ENCODE results near the gene NPBWR2.

The NPBWR2 gene

DNA sequence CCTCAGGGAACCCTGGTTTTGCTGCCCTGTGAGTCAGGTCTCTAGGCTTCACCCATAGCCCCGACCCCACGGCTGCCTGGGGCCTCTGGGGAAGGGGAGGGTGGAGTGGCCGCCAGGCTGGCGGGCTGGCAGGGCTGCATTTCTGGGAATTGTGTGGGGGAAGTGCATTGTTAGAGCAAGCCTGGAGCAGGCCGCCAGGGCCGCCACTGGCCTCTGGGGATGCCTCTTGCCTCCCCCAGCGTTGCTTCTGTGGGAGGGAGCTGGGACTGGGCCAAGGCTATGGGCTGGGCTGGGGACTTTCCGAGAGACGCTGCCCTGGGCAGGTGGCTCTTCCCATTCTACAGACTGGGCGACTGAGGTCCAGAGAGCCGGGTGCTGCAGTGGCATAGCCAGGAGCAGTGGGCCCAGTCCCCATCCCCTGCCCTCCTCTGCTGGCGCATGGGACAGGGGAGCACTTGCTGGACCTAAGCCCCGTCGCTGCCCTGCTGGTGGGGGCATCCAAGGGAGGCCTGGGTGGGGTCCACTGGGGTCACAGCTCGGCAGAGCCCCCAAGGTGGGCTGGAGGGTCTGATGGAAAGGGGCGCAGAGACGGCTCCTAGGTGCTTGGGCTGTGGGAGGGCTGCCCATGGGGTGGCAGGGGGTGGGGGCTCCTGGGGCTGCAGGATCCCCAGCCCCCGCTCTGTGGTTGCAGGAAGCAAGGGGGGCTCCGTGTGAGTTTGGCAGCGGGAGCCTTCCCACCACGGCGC is 51.3 kb downstream of the NPBWR2 start:
- peaks cover 65% of the 10 kb centered on the region for H3K27me3 ChIP-seq (replicated peaks; ENCODE audit: insufficient read depth, low read length)
- no peak overlapping the region for H2AFZ ChIP-seq (ENCODE audit: low read length)
- H3K9me3 ChIP-seq (replicated peaks; ENCODE audit: insufficient read depth, low read length): no peaks in the 10 kb centered on the region
- TF ChIP-seq, protein P1, sequence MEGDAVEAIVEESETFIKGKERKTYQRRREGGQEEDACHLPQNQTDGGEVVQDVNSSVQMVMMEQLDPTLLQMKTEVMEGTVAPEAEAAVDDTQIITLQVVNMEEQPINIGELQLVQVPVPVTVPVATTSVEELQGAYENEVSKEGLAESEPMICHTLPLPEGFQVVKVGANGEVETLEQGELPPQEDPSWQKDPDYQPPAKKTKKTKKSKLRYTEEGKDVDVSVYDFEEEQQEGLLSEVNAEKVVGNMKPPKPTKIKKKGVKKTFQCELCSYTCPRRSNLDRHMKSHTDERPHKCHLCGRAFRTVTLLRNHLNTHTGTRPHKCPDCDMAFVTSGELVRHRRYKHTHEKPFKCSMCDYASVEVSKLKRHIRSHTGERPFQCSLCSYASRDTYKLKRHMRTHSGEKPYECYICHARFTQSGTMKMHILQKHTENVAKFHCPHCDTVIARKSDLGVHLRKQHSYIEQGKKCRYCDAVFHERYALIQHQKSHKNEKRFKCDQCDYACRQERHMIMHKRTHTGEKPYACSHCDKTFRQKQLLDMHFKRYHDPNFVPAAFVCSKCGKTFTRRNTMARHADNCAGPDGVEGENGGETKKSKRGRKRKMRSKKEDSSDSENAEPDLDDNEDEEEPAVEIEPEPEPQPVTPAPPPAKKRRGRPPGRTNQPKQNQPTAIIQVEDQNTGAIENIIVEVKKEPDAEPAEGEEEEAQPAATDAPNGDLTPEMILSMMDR (IDR thresholded peaks at IDR 0.05; ENCODE audit: low read length): no peak
- TF ChIP-seq EZH2 (optimal IDR thresholded peaks at IDR 0.05; ENCODE audit: low read depth, low read length): no peak
- TF ChIP-seq EZH2phosphoT487 (IDR thresholded peaks at IDR 0.05; ENCODE audit: low read length): no peak
- no peak overlapping the region for H3K4me3 ChIP-seq (ENCODE audit: low read length)
- H3K9me2 ChIP-seq (replicated peaks; ENCODE audit: insufficient read depth, low read length): no peaks in the 10 kb centered on the region
- H3K9ac ChIP-seq (ENCODE audit: low read length): no peak overlapping the region
- H3K4me2 ChIP-seq (ENCODE audit: low read depth, low read length): no peak overlapping the region
- DNase-seq: no peak
- H3K36me3 ChIP-seq (replicated peaks; ENCODE audit: insufficient read depth, low read length): no peaks in the 10 kb centered on the region
- no peaks in the 10 kb centered on the region for H4K20me1 ChIP-seq (ENCODE audit: insufficient read depth, low read length)
- no peaks in the 10 kb centered on the region for H3K4me1 ChIP-seq (ENCODE audit: low read length)
- no peaks in the 10 kb centered on the region for H3F3A ChIP-seq (ENCODE audit: insufficient read depth, low read length)
- H3K79me2 ChIP-seq (ENCODE audit: low read length): no peaks in the 10 kb centered on the region
- H3K27ac ChIP-seq (ENCODE audit: low read length): no peak overlapping the region

DNA sequence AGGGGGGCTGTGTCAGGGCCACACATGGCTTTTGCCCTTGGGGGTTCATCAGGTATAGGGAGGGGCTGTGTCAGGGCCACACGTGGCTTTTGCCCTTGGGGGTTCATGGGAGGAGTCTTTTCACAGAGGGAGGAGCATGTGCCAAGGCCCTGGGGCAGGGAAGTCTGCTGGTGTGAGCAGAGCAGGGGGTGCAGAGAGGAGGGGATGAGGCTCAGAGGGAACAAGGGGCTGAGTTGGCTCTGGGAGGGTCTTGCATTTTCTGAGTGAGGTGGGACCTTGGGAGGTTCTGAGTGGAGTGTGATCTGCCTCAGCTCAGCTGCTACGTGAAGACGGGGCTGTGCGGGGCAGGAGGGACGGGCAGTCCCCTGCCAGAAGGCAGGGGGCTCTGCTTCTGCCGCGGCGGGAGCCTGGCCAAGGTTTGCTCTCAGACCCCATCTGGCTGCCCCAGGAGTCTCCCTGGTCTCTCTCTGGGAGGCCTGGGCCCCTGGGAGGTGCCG is 51.9 kb downstream of the NPBWR2 start:
- Histone ChIP-seq H4K20me1 (ENCODE audit: insufficient read depth, low read length) (no peaks in the 10 kb centered on the region), H3K79me2 (ENCODE audit: low read length) (no peaks in the 10 kb centered on the region), H2AFZ (ENCODE audit: low read length) (no peak overlapping the region), H3K4me3 (ENCODE audit: low read length) (no peak overlapping the region), H3K36me3 (replicated peaks; ENCODE audit: insufficient read depth, low read length) (no peaks in the 10 kb centered on the region), H3K9me3 (replicated peaks; ENCODE audit: insufficient read depth, low read length) (no peaks in the 10 kb centered on the region), H3K9ac (ENCODE audit: low read length) (no peak overlapping the region), H3K27me3 (replicated peaks; ENCODE audit: insufficient read depth, low read length) (peaks cover 71% of the 10 kb centered on the region), H3K4me2 (ENCODE audit: low read depth, low read length) (no peak overlapping the region), H3K27ac (ENCODE audit: low read length) (no peak overlapping the region), H3K9me2 (replicated peaks; ENCODE audit: insufficient read depth, low read length) (no peaks in the 10 kb centered on the region), H3K4me1 (ENCODE audit: low read length) (no peaks in the 10 kb centered on the region), H3F3A (ENCODE audit: insufficient read depth, low read length) (no peaks in the 10 kb centered on the region)
- TF ChIP-seq, protein P1 (IDR thresholded peaks at IDR 0.05; ENCODE audit: low read length): no peak
- TF ChIP-seq EZH2 (optimal IDR thresholded peaks at IDR 0.05; ENCODE audit: low read depth, low read length): no peak
- no peak for TF ChIP-seq EZH2phosphoT487 (IDR thresholded peaks at IDR 0.05; ENCODE audit: low read length)
- no peak for DNase-seq

DNA sequence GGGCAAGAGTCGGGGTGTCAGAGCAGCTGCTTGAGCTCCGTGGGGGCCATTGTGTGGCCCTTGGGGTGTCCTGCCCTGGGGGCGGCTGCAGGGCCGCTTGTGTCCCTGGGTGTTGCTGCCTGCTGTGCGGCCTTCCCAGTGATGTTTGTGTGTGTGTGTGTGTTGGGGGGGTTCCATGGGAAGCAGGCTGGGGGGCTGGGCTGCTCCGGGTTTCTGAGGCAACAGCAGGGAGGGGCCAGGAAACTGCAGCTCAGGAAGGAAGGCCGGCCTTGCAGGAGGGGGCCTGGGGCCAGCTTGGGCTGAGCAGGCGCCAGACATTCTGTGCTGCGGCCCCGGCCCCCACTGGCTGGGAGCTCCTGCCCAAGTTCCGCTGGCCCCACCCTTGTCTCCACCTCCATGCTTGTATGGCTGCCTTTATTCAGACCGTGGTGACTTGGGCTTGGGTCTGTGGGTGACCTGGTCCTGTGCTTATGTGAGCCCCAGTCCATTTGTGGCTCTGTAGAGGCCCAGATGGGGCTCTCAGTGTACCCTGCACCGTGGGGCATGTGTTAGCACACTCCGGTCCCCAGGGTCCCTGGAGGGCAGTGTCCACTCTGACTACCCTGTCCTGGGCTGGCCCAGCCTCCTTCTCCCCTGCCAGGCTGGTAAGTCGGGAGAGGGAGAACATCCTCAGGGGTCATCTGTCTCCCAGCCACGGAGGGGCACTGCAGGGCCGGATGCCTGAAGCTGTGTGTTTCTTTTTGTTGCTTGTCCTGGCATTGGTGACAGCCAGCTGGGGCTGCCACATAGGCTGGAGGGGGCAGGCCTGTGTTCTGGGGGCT is 53.3 kb downstream of the NPBWR2 start:
- H3K4me2 ChIP-seq (ENCODE audit: low read depth, low read length): no peak overlapping the region
- no peak overlapping the region for H2AFZ ChIP-seq (ENCODE audit: low read length)
- H3K9ac ChIP-seq (ENCODE audit: low read length): no peak overlapping the region
- no peaks in the 10 kb centered on the region for H3F3A ChIP-seq (ENCODE audit: insufficient read depth, low read length)
- H3K9me2 ChIP-seq (replicated peaks; ENCODE audit: insufficient read depth, low read length): no peaks in the 10 kb centered on the region
- no peak overlapping the region for H3K4me3 ChIP-seq (ENCODE audit: low read length)
- no peak overlapping the region for H3K27ac ChIP-seq (ENCODE audit: low read length)
- no peaks in the 10 kb centered on the region for H3K4me1 ChIP-seq (ENCODE audit: low read length)
- DNase-seq: no peak
- H3K9me3 ChIP-seq (replicated peaks; ENCODE audit: insufficient read depth, low read length): no peaks in the 10 kb centered on the region
- H3K27me3 ChIP-seq (replicated peaks; ENCODE audit: insufficient read depth, low read length): peaks cover 64% of the 10 kb centered on the region
- H3K79me2 ChIP-seq (ENCODE audit: low read length): no peaks in the 10 kb centered on the region
- no peak for TF ChIP-seq EZH2 (optimal IDR thresholded peaks at IDR 0.05; ENCODE audit: low read depth, low read length)
- TF ChIP-seq, protein P1 (IDR thresholded peaks at IDR 0.05; ENCODE audit: low read length): peak; percentile 21
- TF ChIP-seq EZH2phosphoT487 (IDR thresholded peaks at IDR 0.05; ENCODE audit: low read length): no peak
- no peaks in the 10 kb centered on the region for H4K20me1 ChIP-seq (ENCODE audit: insufficient read depth, low read length)
- H3K36me3 ChIP-seq (replicated peaks; ENCODE audit: insufficient read depth, low read length): no peaks in the 10 kb centered on the region

Data from MM.1S (cell line).